HCT116 (cell line): Measurements from ENCODE around the gene ADCK2. TPM values are rescaled to one million over a fixed set of nuclear protein-coding genes. Genes with fewer than 3 reads are reported as not detected.

ENCODE experiments used
- ATAC-seq: fragments of 200-7000 bp; cut with Tn5 transposase; 2 replicates; pipeline ENCODE4 v1.9.1; 2020; ENCODE audit warnings: mild to moderate bottlenecking, moderate library complexity
- BruUV-seq: library from RNA; stranded (reverse); fragments of 400-500 nt; replicated peaks from 2 replicates; lab custom pipeline; 2021; lab: Mats Ljungman, UMichigan
- CTCF ChIA-PET: fragments of 300-600 bp; sonication (Branson Sonifier 250); formaldehyde crosslinking; loops from one replicate; lab custom pipeline; 2021; ENCODE audit warnings: antibody characterized with exemption; lab: Charles Lee
- POLR2A ChIA-PET: fragments of 300-600, 350-600 bp; sonication (Branson Sonifier 250); formaldehyde crosslinking; loops from one replicate; lab custom pipeline; 2021; ENCODE audit warnings: antibody characterized with exemption; lab: Charles Lee
- RAD21 ChIA-PET, 2 experiments: fragments of 300-600 bp; sonication (Branson Sonifier 250); formaldehyde crosslinking; loops; one replicate each; lab custom pipeline; 2023; ENCODE audit warnings: low total read pairs in 2 of 2; ENCODE audit not compliant: uncharacterized antibody in 2 of 2, unreplicated experiment in 2 of 2, low non-redundant PET in 1 of 2; lab: Charles Lee
- DNase-seq: peaks from one replicate; pipeline ENCODE4 v3.0.0-alpha.2; 2010; ENCODE audit warnings: low read depth, low spot score
- H2AFZ ChIP-seq: fragments of 200-600 bp; shearing (Covaris generic), sonication (generic); 2 replicates; pipeline ENCODE4 v1.6.1; 2017; ENCODE audit warnings: low read depth, mixed run types, mixed read lengths, antibody characterized with exemption, low read length; ENCODE audit not compliant: poor library complexity, severe bottlenecking
- H3K27ac ChIP-seq: 2 replicates; pipeline ENCODE4 v1.5.1; 2012; ENCODE audit warnings: low read depth, low read length
- H3K27me3 ChIP-seq: fragments of 200-600 bp; sonication (generic); 2 replicates; pipeline ENCODE4 v1.6.1; 2016; ENCODE audit warnings: mixed run types, low read length, mixed read lengths; ENCODE audit not compliant: insufficient read depth
- H3K36me3 ChIP-seq, 2 experiments: fragments of 200-500 bp in 1 of 2; fragments of 200-600 bp in 1 of 2; sonication (Bioruptor generic) in 1 of 2; sonication (generic) in 1 of 2; 2 replicates each; pipeline versions ENCODE4 v1.5.1 to v1.6.1; 2014 to 2016; ENCODE audit warnings: low read length in 2 of 2, inconsistent platforms in 1 of 2, mixed read lengths in 1 of 2, mixed run types in 1 of 2; ENCODE audit not compliant: insufficient read depth in 2 of 2, control insufficient read depth in 1 of 2
- H3K4me1 ChIP-seq, 2 experiments: fragments of 200-600 bp in 1 of 2; sonication (generic) in 1 of 2; 2 replicates each; pipeline versions ENCODE4 v1.5.1 to v1.6.1; 2012 to 2017; ENCODE audit warnings: low read length in 2 of 2, inconsistent platforms in 1 of 2, mild to moderate bottlenecking in 1 of 2, mixed read lengths in 1 of 2, mixed run types in 1 of 2, moderate library complexity in 1 of 2; ENCODE audit not compliant: insufficient read depth in 2 of 2, control insufficient read depth in 1 of 2
- H3K4me2 ChIP-seq: fragments of 200-600 bp; sonication (generic); 2 replicates; pipeline ENCODE4 v1.6.1; 2017; ENCODE audit warnings: mixed run types, low read length, mixed read lengths
- H3K4me3 ChIP-seq, 2 experiments: fragments of 200-600 bp in 1 of 2; sonication (generic) in 1 of 2; replicated peaks in 1 of 2; 2 replicates each; pipeline ENCODE4 v1.5.1; 2011 to 2016; ENCODE audit warnings: low read length in 2 of 2, control low read depth in 1 of 2, low read depth in 1 of 2, mild to moderate bottlenecking in 1 of 2, mixed read lengths in 1 of 2, mixed run types in 1 of 2
- H3K79me2 ChIP-seq: fragments of 200-600 bp; sonication (generic); 2 replicates; pipeline ENCODE4 v1.6.1; 2017; ENCODE audit warnings: mild to moderate bottlenecking, mixed run types, low read length, moderate library complexity, mixed read lengths; ENCODE audit not compliant: insufficient read depth
- H3K9ac ChIP-seq: fragments of 200-600 bp; sonication (generic); 2 replicates; pipeline ENCODE4 v1.6.1; 2016; ENCODE audit warnings: low read length, mixed read lengths
- H3K9me2 ChIP-seq: fragments of 200-600 bp; sonication (generic), shearing (Covaris generic); 2 replicates; pipeline ENCODE4 v1.6.1; 2017; ENCODE audit warnings: mixed run types, mild to moderate bottlenecking, moderate library complexity; ENCODE audit not compliant: insufficient read depth
- H3K9me3 ChIP-seq, 2 experiments: fragments of 200-500 bp in 1 of 2; fragments of 200-600 bp in 1 of 2; sonication (Bioruptor generic) in 1 of 2; sonication (generic) in 1 of 2; 2 replicates each; pipeline ENCODE4 v1.6.1; 2014 to 2017; ENCODE audit warnings: low read length in 2 of 2, mixed read lengths in 2 of 2, inconsistent platforms in 1 of 2, low read depth in 1 of 2, mild to moderate bottlenecking in 1 of 2, mixed run types in 1 of 2, moderate library complexity in 1 of 2; ENCODE audit not compliant: control insufficient read depth in 1 of 2, insufficient read depth in 1 of 2
- H4K20me1 ChIP-seq: fragments of 200-600 bp; sonication (generic), shearing (Covaris generic); 2 replicates; pipeline ENCODE4 v1.6.1; 2017; ENCODE audit warnings: mixed run types, mild to moderate bottlenecking, moderate library complexity; ENCODE audit not compliant: insufficient read depth
- ATF3 ChIP-seq: IDR thresholded peaks from 2 replicates; pipeline ENCODE4 v1.6.1; 2012
- CEBPB ChIP-seq: IDR thresholded peaks from 2 replicates; pipeline ENCODE4 v1.6.1; 2012; ENCODE audit warnings: low read depth
- CTCF ChIP-seq, 3 experiments: fragments of 200-600 bp in 1 of 3; sonication (generic) in 1 of 3; IDR thresholded peaks in 2 of 3; conservative IDR thresholded peaks in 1 of 3; 2 replicates each; pipeline ENCODE4 v1.5.1; 2012 to 2017; ENCODE audit warnings: low read depth in 2 of 3, low read length in 2 of 3, antibody characterized with exemption in 1 of 3, borderline replicate concordance in 1 of 3, control low read depth in 1 of 3, mild to moderate bottlenecking in 1 of 3, mixed read lengths in 1 of 3, mixed run types in 1 of 3, moderate library complexity in 1 of 3; ENCODE audit not compliant: insufficient read depth in 1 of 3
- EZH2 ChIP-seq: fragments of 200-600 bp; sonication (generic); IDR thresholded peaks from 2 replicates; pipeline ENCODE4 v1.6.1; 2017; ENCODE audit warnings: antibody characterized with exemption, mixed run types
- EZH2phosphoT487 ChIP-seq: fragments of 200-600 bp; IDR thresholded peaks from 2 replicates; pipeline ENCODE4 v1.6.1; 2018; ENCODE audit warnings: antibody characterized with exemption, borderline replicate concordance
- FOSL1 ChIP-seq: IDR thresholded peaks from 2 replicates; pipeline ENCODE4 v1.6.1; 2012; ENCODE audit warnings: low read depth
- JUND ChIP-seq: IDR thresholded peaks from 2 replicates; pipeline ENCODE4 v1.6.1; 2012
- MAX ChIP-seq: IDR thresholded peaks from 2 replicates; pipeline ENCODE4 v1.6.1; 2012
- POLR2AphosphoS5 ChIP-seq: IDR thresholded peaks from 2 replicates; pipeline ENCODE4 v1.6.1; 2011; ENCODE audit warnings: mild to moderate bottlenecking, low read depth, low read length, moderate library complexity
- RAD21 ChIP-seq: IDR thresholded peaks from 2 replicates; pipeline ENCODE4 v1.6.1; 2012; ENCODE audit warnings: low read depth, mild to moderate bottlenecking
- REST ChIP-seq: IDR thresholded peaks from 2 replicates; pipeline ENCODE4 v1.6.1; 2012; ENCODE audit warnings: low read depth
- SIN3A ChIP-seq: IDR thresholded peaks from 2 replicates; pipeline ENCODE4 v1.6.1; 2012; ENCODE audit warnings: low read depth
- SP1 ChIP-seq: IDR thresholded peaks from 2 replicates; pipeline ENCODE4 v1.6.1; 2012; ENCODE audit warnings: low read depth
- SRF ChIP-seq: IDR thresholded peaks from 2 replicates; pipeline ENCODE4 v1.6.1; 2012; ENCODE audit warnings: low read depth
- TCF7L2 ChIP-seq: IDR thresholded peaks from 2 replicates; pipeline ENCODE4 v1.7.0; 2011; ENCODE audit warnings: borderline replicate concordance, inconsistent platforms; ENCODE audit not compliant: insufficient read depth, insufficient read length; ENCODE audit errors: extremely low read depth
- YY1 ChIP-seq: IDR thresholded peaks from 2 replicates; pipeline ENCODE4 v1.6.1; 2011; ENCODE audit warnings: low read length, low read depth, moderate library complexity, mild to moderate bottlenecking; ENCODE audit not compliant: insufficient replicate concordance; ENCODE audit errors: extremely low read depth
- ZBTB33 ChIP-seq: IDR thresholded peaks from 2 replicates; pipeline ENCODE4 v1.6.1; 2011; ENCODE audit warnings: mild to moderate bottlenecking, low read length, moderate library complexity; ENCODE audit not compliant: insufficient replicate concordance; ENCODE audit errors: extremely low read depth
- ZFX ChIP-seq: fragments of 450-650 bp; IDR thresholded peaks from 2 replicates; pipeline ENCODE4 v1.6.1; 2017
- ZNF274 ChIP-seq: fragments of 200-500 bp; sonication (Bioruptor generic); IDR thresholded peaks from 2 replicates; pipeline ENCODE4 v1.6.1; 2014; ENCODE audit warnings: mild to moderate bottlenecking, low read depth, low read length, inconsistent platforms
- intact Hi-C: fragments of 100-400 bp; cut with micrococcal nuclease; formaldehyde crosslinking; loops from 2 replicates; pipeline ENCODE4 v1.10.0; 2022
- total RNA-seq: library from RNA; stranded (reverse); gene quantifications from one replicate; pipeline ENCODE4 v1.2.1, GENCODE V29; 2021; ENCODE audit not compliant: unreplicated experiment

Gene ADCK2
- total RNA-seq, 1 experiment from 2014 or later, result 16.9 TPM

GRCh38 chr7:140635816-140636215 lies 36.9 kb upstream of the ADCK2 start:
- no peaks in the 10 kb centered on the region for H3K9me3 ChIP-seq
- ChIA-PET RAD21 (no interaction called here), POLR2A (no interaction called here), CTCF (no interaction called here)
- no peaks in the 10 kb centered on the region; the same call in 1 of the 2 replicates for H3K27me3 ChIP-seq
- intact Hi-C loops, result no loop called here
- H3K9ac ChIP-seq, result no peak overlapping the region
- no peak for TF ChIP-seq CEBPB
- no peak for TF ChIP-seq RAD21
- TF ChIP-seq SRF, result no peak
- no peak for TF ChIP-seq ZNF274
- no peak for TF ChIP-seq EZH2phosphoT487
- no peak for TF ChIP-seq CTCF (IDR thresholded peaks at IDR 0.05 in 2 of 3, conservative IDR thresholded peaks at IDR 0.05 in 1 of 3; ENCODE audit: borderline replicate concordance in 1 of 3, insufficient read depth in 1 of 3, low read depth in 2 of 3, low read length in 2 of 3)
- TF ChIP-seq YY1, result no peak
- no peak for TF ChIP-seq ZFX
- no peak for TF ChIP-seq TCF7L2
- no peak for TF ChIP-seq SIN3A
- TF ChIP-seq ZBTB33, result no peak
- no peak for TF ChIP-seq MAX
- TF ChIP-seq FOSL1, result no peak
- TF ChIP-seq ATF3, result no peak
- TF ChIP-seq REST, result no peak
- TF ChIP-seq POLR2AphosphoS5, result no peak
- TF ChIP-seq JUND, result no peak
- TF ChIP-seq SP1, result no peak
- TF ChIP-seq EZH2, result no peak
- H3K4me3 ChIP-seq, result no peak overlapping the region
- no peaks in the 10 kb centered on the region for H3K9me2 ChIP-seq
- BruUV-seq, result no TSS peak
- H4K20me1 ChIP-seq, result no peaks in the 10 kb centered on the region
- H3K4me1 ChIP-seq, result no peaks in the 10 kb centered on the region
- DNase-seq (no peak), ATAC-seq (no peak)
- no peak overlapping the region for H2AFZ ChIP-seq
- no peak overlapping the region for H3K4me2 ChIP-seq
- H3K27ac ChIP-seq, result no peak overlapping the region
- H3K36me3 ChIP-seq, result no peaks in the 10 kb centered on the region
- no peaks in the 10 kb centered on the region for H3K79me2 ChIP-seq
